Spleen (tissue), 11 donors: ENCODE data around the gene GPR61. TPM values are rescaled to one million over a fixed set of nuclear protein-coding genes. Genes with fewer than 3 reads are reported as not detected.

Source experiments
- DNase-seq: peaks from one replicate; pipeline ENCODE4 v3.0.0-alpha.2; 2020
- H3K27ac ChIP-seq, 8 donors: fragments of 200-600 bp; sonication (generic) in 7 of 8; 1 replicate in 4 of 8; 2 replicates in 4 of 8; pipeline versions ENCODE4 v1.5.0 to v1.8.0; 2016 to 2021; ENCODE audit warnings: inconsistent platforms in 4 of 8, mild to moderate bottlenecking in 4 of 8, moderate library complexity in 1 of 8
- H3K27me3 ChIP-seq, 7 donors: fragments of 200-600 bp; sonication (generic) in 6 of 7; replicated peaks in 1 of 7; 1 replicate in 4 of 7; 2 replicates in 3 of 7; pipeline versions ENCODE4 v1.5.0 to v1.8.0; 2016 to 2021; ENCODE audit warnings: inconsistent platforms in 3 of 7, mild to moderate bottlenecking in 1 of 7
- H3K36me3 ChIP-seq, 6 donors: fragments of 200-600 bp; sonication (generic) in 5 of 6; 1 replicate in 4 of 6; 2 replicates in 2 of 6; pipeline versions ENCODE4 v1.5.0 to v1.8.0; 2016 to 2021; ENCODE audit warnings: inconsistent platforms in 2 of 6
- H3K4me1 ChIP-seq, 6 donors: fragments of 200-600 bp; sonication (generic) in 5 of 6; 1 replicate in 3 of 6; 2 replicates in 3 of 6; pipeline versions ENCODE4 v1.5.0 to v1.8.0; 2016 to 2021; ENCODE audit warnings: inconsistent platforms in 3 of 6
- H3K4me3 ChIP-seq, 8 donors: fragments of 200-600 bp; sonication (generic) in 7 of 8; 1 replicate in 4 of 8; 2 replicates in 4 of 8; pipeline versions ENCODE4 v1.5.0 to v1.8.0; 2016 to 2021; ENCODE audit warnings: inconsistent platforms in 4 of 8, mild to moderate bottlenecking in 4 of 8, moderate library complexity in 2 of 8
- H3K9me3 ChIP-seq, 8 donors: fragments of 200-600 bp; sonication (generic) in 7 of 8; 1 replicate in 4 of 8; 2 replicates in 4 of 8; pipeline versions ENCODE4 v1.5.0 to v1.8.0; 2016 to 2021; ENCODE audit warnings: inconsistent platforms in 4 of 8
- CTCF ChIP-seq, 11 experiments: fragments of 200-600 bp in 7 of 11; fragments of 450-650 bp in 4 of 11; sonication (generic) in 4 of 11; IDR thresholded peaks in 8 of 11; conservative IDR thresholded peaks in 3 of 11; 1 replicate in 7 of 11; 2 replicates in 4 of 11; pipeline versions ENCODE4 v1.4.0 to v1.8.0; 2016 to 2021; ENCODE audit warnings: antibody characterized with exemption in 11 of 11, inconsistent platforms in 4 of 11, mild to moderate bottlenecking in 1 of 11
- POLR2A ChIP-seq, 3 donors: fragments of 450-650 bp; IDR thresholded peaks; one replicate each; pipeline ENCODE4 v1.5.1; 2017; ENCODE audit warnings: antibody characterized with exemption in 3 of 3, mild to moderate bottlenecking in 1 of 3
- POLR2AphosphoS5 ChIP-seq, 3 donors: sonication (generic); formaldehyde crosslinking; IDR thresholded peaks; one replicate each; pipeline ENCODE4 v1.5.1; 2017; ENCODE audit warnings: antibody characterized with exemption in 3 of 3
- WGBS, 5 donors: extraction: QIAGEN DNeasy Blood & Tissue Kit in 3 of 5; methylation state at CpG; one replicate each; pipeline versions ENCODE4 v1.1.5 to v1.1.7; 2013 to 2018; 5-methylcytosine and 5-hydroxymethylcytosine counted together
- intact Hi-C: fragments of 100-400 bp; cut with DNase I; formaldehyde crosslinking; loops from one replicate; pipeline ENCODE4 v1.15.0; 2023; ENCODE audit warnings: low total_unique reads
- polyA plus RNA-seq, 3 donors: library from polyadenylated mRNA; stranded (reverse); fragments of 200-250 nt; gene quantifications; one replicate each; pipeline ENCODE4 v1.2.1, GENCODE V29; 2013
- total RNA-seq, 7 donors: library from RNA; depleted of rRNA in 3 of 7; stranded (reverse); fragments of >200 nt in 3 of 7; fragmentation: NEBNext Ultra II Directional in 4 of 7; extraction: Animal tissue kit (Norgen Biotek cat#: 25700) in 4 of 7; gene quantifications; one replicate each; pipeline versions ENCODE4 v1.1.0 to v1.2.1, GENCODE V29; 2016 to 2021
- donor health status: healthy with polysubstance abuse.
- donor health status: DM: no; HTN: no; CAD: no; lungs with moderate emphysema.
- donor health status: DM: no; HTN: no; CAD: no.
- donor health status: Bipolar disorder and iron deficiency.
- donor health status: healthy.
- donor health status: DM: no; HTN: no; CAD: no.
- donor health status: DM: yes; HTN: yes; CAD: no.

Gene GPR61
- total and polyA plus RNA-seq, 10 donors: not detected

- H3K27ac ChIP-seq: peak overlapping the region in 4 of 8 donors; percentile 33 to 68 (median 64)
- peaks cover 5 to 41% (median 24%) of the 10 kb centered on the region in 6 donors for H3K4me1 ChIP-seq
- 85 to 94% (median 90%) methylated on average over 3 of the region's 3 CpGs for WGBS, 5 donors
- DNase-seq: no peak
- no peaks in the 10 kb centered on the region for H3K9me3 ChIP-seq
- H3K4me3 ChIP-seq: no peak overlapping the region
- intact Hi-C loops: no loop called here
- H3K36me3 ChIP-seq: no peaks in the 10 kb centered on the region
- H3K27me3 ChIP-seq: no peaks in the 10 kb centered on the region
- TF ChIP-seq POLR2A (IDR thresholded peaks at IDR 0.05) (no peak), POLR2AphosphoS5 (IDR thresholded peaks at IDR 0.05) (no peak), CTCF (IDR thresholded peaks at IDR 0.05 in 8 of 11, conservative IDR thresholded peaks at IDR 0.05 in 3 of 11) (no peak)
Observed at GRCh38 chr1:109528712-109529111, 11.0 kb upstream of the GPR61 start.

- no peaks in the 10 kb centered on the region for H3K9me3 ChIP-seq
- no peaks in the 10 kb centered on the region for H3K36me3 ChIP-seq
- no peak overlapping the region for H3K4me3 ChIP-seq
- DNase-seq: no peak
- intact Hi-C loops: loop anchor here (10.0 kb wide), 1 partner anchor 105 kb away; the partner anchor contains the start of gene PSMA5
- H3K4me1 ChIP-seq: peaks cover 5 to 41% (median 24%) of the 10 kb centered on the region in 6 donors
- 76 to 79% (median 77%) methylated on average over 7 to 8 of the region's 8 CpGs for WGBS, 5 donors
- H3K27ac ChIP-seq: no peak overlapping the region
- no peak for TF ChIP-seq POLR2A (IDR thresholded peaks at IDR 0.05)
- TF ChIP-seq CTCF (IDR thresholded peaks at IDR 0.05 in 8 of 11, conservative IDR thresholded peaks at IDR 0.05 in 3 of 11): no peak
- TF ChIP-seq POLR2AphosphoS5 (IDR thresholded peaks at IDR 0.05): no peak
- no peaks in the 10 kb centered on the region for H3K27me3 ChIP-seq
Observed at GRCh38 chr1:109529881-109530456, 9.7 kb upstream of the GPR61 start.

- Histone ChIP-seq H3K27ac (peak overlapping the region in 1 of 8 donors; percentile 81), H3K36me3 (no peaks in the 10 kb centered on the region), H3K4me3 (no peak overlapping the region), H3K4me1 (peaks cover 5 to 41% (median 24%) of the 10 kb centered on the region in 6 donors), H3K9me3 (no peaks in the 10 kb centered on the region), H3K27me3 (no peaks in the 10 kb centered on the region)
- no peak for TF ChIP-seq CTCF (IDR thresholded peaks at IDR 0.05 in 8 of 11, conservative IDR thresholded peaks at IDR 0.05 in 3 of 11)
- TF ChIP-seq POLR2A (IDR thresholded peaks at IDR 0.05): no peak
- TF ChIP-seq POLR2AphosphoS5 (IDR thresholded peaks at IDR 0.05): no peak
- intact Hi-C loops: loop anchor here (10.0 kb wide), 1 partner anchor 106 kb away; the partner anchor contains the start of gene PSMA5
- 80 to 87% (median 85%) methylated on average over 8 to 13 of the region's 13 CpGs for WGBS, 5 donors
- DNase-seq: no peak
Observed at GRCh38 chr1:109530457-109531087, 9.1 kb upstream of the GPR61 start.

- WGBS, 5 donors: 71 to 93% (median 85%) methylated on average over 4 of the region's 4 CpGs
- H3K4me3 ChIP-seq: no peak overlapping the region
- intact Hi-C loops: loop anchor here (10.0 kb wide), 1 partner anchor 107 kb away; the partner anchor contains the start of gene PSMA5
- no peak for TF ChIP-seq POLR2A (IDR thresholded peaks at IDR 0.05)
- no peak for TF ChIP-seq POLR2AphosphoS5 (IDR thresholded peaks at IDR 0.05)
- no peak for TF ChIP-seq CTCF (IDR thresholded peaks at IDR 0.05 in 8 of 11, conservative IDR thresholded peaks at IDR 0.05 in 3 of 11)
- H3K4me1 ChIP-seq: peaks cover 5 to 41% (median 24%) of the 10 kb centered on the region in 6 donors
- no peaks in the 10 kb centered on the region for H3K9me3 ChIP-seq
- DNase-seq: no peak
- peak overlapping the region in 4 of 8 donors; percentile 71 to 81 (median 76) for H3K27ac ChIP-seq
- no peaks in the 10 kb centered on the region for H3K36me3 ChIP-seq
- no peaks in the 10 kb centered on the region for H3K27me3 ChIP-seq
Observed at GRCh38 chr1:109531380-109531779, 8.3 kb upstream of the GPR61 start.
